DND-41 (cell line): Measurements from ENCODE around the gene SLC30A3.

Experiments used
- ATAC-seq: fragments of 200-7000 bp; cut with Tn5 transposase; 3 replicates; pipeline ENCODE4 v1.9.1; 2021; ENCODE audit warnings: low read depth; ENCODE audit not compliant: insufficient read depth
- DNase-seq: peaks from one replicate; pipeline ENCODE4 v3.0.0-alpha.2; 2020
- H2AFZ ChIP-seq: 2 replicates; pipeline ENCODE4 v1.6.0; 2012; ENCODE audit warnings: low read depth, low read length
- H3K27ac ChIP-seq: 2 replicates; pipeline ENCODE4 v1.5.1; 2012; ENCODE audit warnings: low read length, inconsistent platforms
- H3K27me3 ChIP-seq: fragments of 200-600 bp; sonication (generic); 2 replicates; pipeline ENCODE4 v1.6.0; 2012; ENCODE audit warnings: low read length, mild to moderate bottlenecking, inconsistent platforms; ENCODE audit not compliant: insufficient read depth, poor library complexity
- H3K36me3 ChIP-seq: 2 replicates; pipeline ENCODE4 v1.5.1; 2012; ENCODE audit warnings: low read length, inconsistent platforms; ENCODE audit not compliant: insufficient read depth
- H3K4me1 ChIP-seq: 2 replicates; pipeline ENCODE4 v1.5.1; 2012; ENCODE audit warnings: mild to moderate bottlenecking, low read length; ENCODE audit not compliant: insufficient read depth
- H3K4me2 ChIP-seq: 2 replicates; pipeline ENCODE4 v1.6.0; 2012; ENCODE audit warnings: mild to moderate bottlenecking, moderate library complexity, low read length, inconsistent platforms; ENCODE audit not compliant: insufficient read depth
- H3K4me3 ChIP-seq, 2 experiments: fragments of 200-600 bp in 1 of 2; shearing (Covaris generic) in 1 of 2; 2 replicates each; pipeline ENCODE4 v1.5.1; 2012 to 2016; ENCODE audit warnings: inconsistent platforms in 2 of 2, low read length in 2 of 2, mild to moderate bottlenecking in 2 of 2, low read depth in 1 of 2, moderate library complexity in 1 of 2
- H3K79me2 ChIP-seq: 2 replicates; pipeline ENCODE4 v1.6.0; 2012; ENCODE audit warnings: low read length, inconsistent platforms; ENCODE audit not compliant: insufficient read depth
- H3K9ac ChIP-seq: 2 replicates; pipeline ENCODE4 v1.6.0; 2012; ENCODE audit warnings: low read depth, mild to moderate bottlenecking, inconsistent platforms, low read length, moderate library complexity
- H3K9me3 ChIP-seq: 2 replicates; pipeline ENCODE4 v1.5.1; 2012; ENCODE audit warnings: low read length, moderate library complexity, mild to moderate bottlenecking, inconsistent platforms; ENCODE audit not compliant: insufficient read depth, severe bottlenecking
- H4K20me1 ChIP-seq: 2 replicates; pipeline ENCODE4 v1.6.0; 2012; ENCODE audit warnings: low read length; ENCODE audit not compliant: insufficient read depth
- EZH2 ChIP-seq: IDR thresholded peaks from 3 replicates; pipeline ENCODE4 v1.6.1; 2012; ENCODE audit warnings: borderline replicate concordance, low read depth, mild to moderate bottlenecking, moderate library complexity, low read length, inconsistent platforms; ENCODE audit not compliant: severe bottlenecking
- TF ChIP-seq, protein P1 (sequence below): IDR thresholded peaks from 2 replicates; pipeline ENCODE4 v1.5.1; 2012; ENCODE audit warnings: borderline replicate concordance, low read length, moderate library complexity, mild to moderate bottlenecking; ENCODE audit not compliant: poor library complexity, severe bottlenecking; ENCODE audit errors: extremely low read depth

Gene SLC30A3

DNA sequence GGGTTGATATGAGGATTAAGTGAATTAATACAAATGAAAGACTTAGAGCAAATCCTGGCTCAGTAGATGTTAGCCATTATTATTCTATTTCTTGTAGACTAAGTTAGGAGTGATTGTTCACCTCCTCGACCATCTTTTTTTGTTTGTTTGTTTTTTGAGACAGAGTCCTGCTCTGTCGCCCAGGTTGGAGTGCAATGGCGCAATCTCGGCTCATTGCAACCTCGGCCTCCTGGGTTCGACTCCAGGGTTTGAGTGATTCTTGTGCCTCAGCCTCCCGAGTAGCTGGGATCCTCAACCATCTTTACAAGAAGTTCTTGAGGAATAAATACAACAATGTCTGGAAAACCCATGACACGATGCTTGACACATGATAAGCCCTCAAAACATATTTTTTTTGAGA is 32.1 kb upstream of the SLC30A3 start:
- Histone ChIP-seq H3K4me1 (no peaks in the 10 kb centered on the region), H3K9ac (no peak overlapping the region), H2AFZ (no peak overlapping the region), H3K9me3 (no peaks in the 10 kb centered on the region), H3K79me2 (no peaks in the 10 kb centered on the region), H3K27me3 (peaks cover 15% of the 10 kb centered on the region), H3K36me3 (no peaks in the 10 kb centered on the region), H3K27ac (no peak overlapping the region), H4K20me1 (no peaks in the 10 kb centered on the region), H3K4me3 (no peak overlapping the region), H3K4me2 (no peak overlapping the region)
- no peak for TF ChIP-seq EZH2
- TF ChIP-seq, protein P1, sequence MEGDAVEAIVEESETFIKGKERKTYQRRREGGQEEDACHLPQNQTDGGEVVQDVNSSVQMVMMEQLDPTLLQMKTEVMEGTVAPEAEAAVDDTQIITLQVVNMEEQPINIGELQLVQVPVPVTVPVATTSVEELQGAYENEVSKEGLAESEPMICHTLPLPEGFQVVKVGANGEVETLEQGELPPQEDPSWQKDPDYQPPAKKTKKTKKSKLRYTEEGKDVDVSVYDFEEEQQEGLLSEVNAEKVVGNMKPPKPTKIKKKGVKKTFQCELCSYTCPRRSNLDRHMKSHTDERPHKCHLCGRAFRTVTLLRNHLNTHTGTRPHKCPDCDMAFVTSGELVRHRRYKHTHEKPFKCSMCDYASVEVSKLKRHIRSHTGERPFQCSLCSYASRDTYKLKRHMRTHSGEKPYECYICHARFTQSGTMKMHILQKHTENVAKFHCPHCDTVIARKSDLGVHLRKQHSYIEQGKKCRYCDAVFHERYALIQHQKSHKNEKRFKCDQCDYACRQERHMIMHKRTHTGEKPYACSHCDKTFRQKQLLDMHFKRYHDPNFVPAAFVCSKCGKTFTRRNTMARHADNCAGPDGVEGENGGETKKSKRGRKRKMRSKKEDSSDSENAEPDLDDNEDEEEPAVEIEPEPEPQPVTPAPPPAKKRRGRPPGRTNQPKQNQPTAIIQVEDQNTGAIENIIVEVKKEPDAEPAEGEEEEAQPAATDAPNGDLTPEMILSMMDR = no peak
- no peak for DNase-seq
- ATAC-seq = no peak

GRCh38 chr2:27291865-27292264 is 29.0 kb upstream of the SLC30A3 start:
- no peak overlapping the region for H2AFZ ChIP-seq

DNA sequence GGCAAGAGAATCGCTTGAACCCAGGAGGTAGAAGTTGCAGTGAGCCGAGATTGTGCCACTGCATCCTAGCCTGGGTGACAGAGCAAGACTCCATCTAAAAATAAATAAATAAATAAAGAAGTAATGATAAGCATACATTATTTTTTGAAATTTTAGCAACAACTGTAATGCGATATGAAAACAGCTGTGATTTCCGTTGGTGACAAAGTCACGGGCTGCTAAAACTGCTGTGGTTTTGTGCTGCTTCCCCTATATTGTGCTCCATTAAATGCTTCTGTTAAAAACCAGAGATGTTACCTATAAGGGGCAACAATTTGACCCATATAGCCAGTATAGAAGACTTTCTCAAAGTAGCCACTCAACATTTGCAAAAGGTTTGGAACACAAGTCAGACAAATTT is 27.7 kb upstream of the SLC30A3 start:
- H3K4me3 ChIP-seq = no peak overlapping the region
- no peak overlapping the region for H3K4me2 ChIP-seq
- no peaks in the 10 kb centered on the region for H4K20me1 ChIP-seq
- no peak for TF ChIP-seq EZH2
- TF ChIP-seq, protein P1 = no peak
- no peak for DNase-seq
- ATAC-seq = no peak
- H3K4me1 ChIP-seq = no peaks in the 10 kb centered on the region
- no peaks in the 10 kb centered on the region for H3K79me2 ChIP-seq
- H3K9me3 ChIP-seq = no peaks in the 10 kb centered on the region
- no peak overlapping the region for H3K27ac ChIP-seq
- peaks cover 38% of the 10 kb centered on the region for H3K27me3 ChIP-seq
- no peaks in the 10 kb centered on the region for H3K36me3 ChIP-seq
- no peak overlapping the region for H2AFZ ChIP-seq
- H3K9ac ChIP-seq = no peak overlapping the region

More at GRCh38 chr2:27291865-27292264, 29.0 kb upstream of the SLC30A3 start:
- ATAC-seq (no peak), DNase-seq (no peak)
- Histone ChIP-seq H3K4me1 (no peaks in the 10 kb centered on the region), H3K9me3 (no peaks in the 10 kb centered on the region), H3K4me3 (no peak overlapping the region), H3K36me3 (no peaks in the 10 kb centered on the region), H3K9ac (no peak overlapping the region), H3K79me2 (no peaks in the 10 kb centered on the region), H3K27ac (no peak overlapping the region), H3K4me2 (no peak overlapping the region), H3K27me3 (peaks cover 27% of the 10 kb centered on the region), H4K20me1 (no peaks in the 10 kb centered on the region)
- TF ChIP-seq, protein P1 = no peak
- no peak for TF ChIP-seq EZH2

- ATAC-seq (no peak), DNase-seq (no peak)
- Histone ChIP-seq H2AFZ (no peak overlapping the region), H3K4me3 (no peak overlapping the region), H3K9ac (no peak overlapping the region), H3K79me2 (no peaks in the 10 kb centered on the region), H3K9me3 (no peaks in the 10 kb centered on the region), H3K36me3 (no peaks in the 10 kb centered on the region), H3K4me1 (no peaks in the 10 kb centered on the region), H3K27ac (no peak overlapping the region), H3K27me3 (peaks cover 52% of the 10 kb centered on the region), H3K4me2 (no peak overlapping the region), H4K20me1 (no peaks in the 10 kb centered on the region)
- TF ChIP-seq, protein P1 = no peak
- no peak for TF ChIP-seq EZH2
Observed at GRCh38 chr2:27288610-27289009, 25.8 kb upstream of the SLC30A3 start.
